Measurements from ENCODE around the gene CFAP57. TPM values are rescaled to one million over a fixed set of nuclear protein-coding genes. Genes with fewer than 3 reads are reported as not detected.

The CFAP57 gene
- total and polyA plus RNA-seq, 2 of the 13 experiments (the other 11 are each of a cell fraction or from before 2014, with no cell fraction given), result 0.01 TPM; not detected in 1

DNA sequence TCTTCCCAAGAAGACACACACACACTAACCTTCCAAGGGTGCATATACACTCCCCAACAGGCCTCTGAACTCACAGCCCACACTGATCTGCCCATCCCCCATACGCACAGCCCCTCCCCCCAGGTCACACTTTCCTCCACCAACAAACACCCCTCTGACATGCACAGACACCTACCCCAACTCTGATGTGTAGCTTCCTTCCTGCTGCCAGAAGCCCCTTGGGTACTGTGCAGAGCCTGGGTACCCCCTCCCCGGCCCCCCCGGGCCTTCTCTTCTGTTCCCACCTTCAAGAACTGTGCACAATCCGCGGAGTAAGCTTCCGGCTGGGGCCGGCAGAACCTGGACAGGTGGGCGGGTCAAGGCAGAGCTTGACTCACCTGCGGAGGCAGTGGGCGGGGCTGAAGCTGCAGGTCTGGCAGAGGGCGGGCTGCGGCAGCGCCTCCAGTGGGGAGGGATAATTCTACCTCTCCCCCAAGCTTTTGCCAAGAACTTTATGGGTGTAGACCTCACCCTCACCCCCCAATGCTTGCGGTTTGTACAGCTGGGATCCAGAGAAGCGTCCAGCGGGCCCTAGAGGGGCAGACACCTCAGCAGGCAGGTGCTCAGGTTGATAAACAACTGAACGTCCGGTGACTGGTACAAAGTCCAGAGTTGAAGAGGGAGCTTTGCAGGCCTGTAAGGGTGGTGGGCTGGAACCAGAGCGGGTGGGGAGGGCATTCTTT is 113.3 kb downstream of the CFAP57 start, which contains the start of gene C1orf210 (continued):
- TF ChIP-seq, protein P1, sequence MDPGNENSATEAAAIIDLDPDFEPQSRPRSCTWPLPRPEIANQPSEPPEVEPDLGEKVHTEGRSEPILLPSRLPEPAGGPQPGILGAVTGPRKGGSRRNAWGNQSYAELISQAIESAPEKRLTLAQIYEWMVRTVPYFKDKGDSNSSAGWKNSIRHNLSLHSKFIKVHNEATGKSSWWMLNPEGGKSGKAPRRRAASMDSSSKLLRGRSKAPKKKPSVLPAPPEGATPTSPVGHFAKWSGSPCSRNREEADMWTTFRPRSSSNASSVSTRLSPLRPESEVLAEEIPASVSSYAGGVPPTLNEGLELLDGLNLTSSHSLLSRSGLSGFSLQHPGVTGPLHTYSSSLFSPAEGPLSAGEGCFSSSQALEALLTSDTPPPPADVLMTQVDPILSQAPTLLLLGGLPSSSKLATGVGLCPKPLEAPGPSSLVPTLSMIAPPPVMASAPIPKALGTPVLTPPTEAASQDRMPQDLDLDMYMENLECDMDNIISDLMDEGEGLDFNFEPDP (CRISPR knock-in tag; conservative IDR thresholded peaks at IDR 0.05), result no peak
- TF ChIP-seq, protein P2, sequence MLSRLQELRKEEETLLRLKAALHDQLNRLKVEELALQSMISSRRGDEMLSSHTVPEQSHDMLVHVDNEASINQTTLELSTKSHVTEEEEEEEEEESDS (CRISPR knock-in tag; IDR thresholded peaks at IDR 0.05; ENCODE audit: borderline replicate concordance), result no peak
- peak; percentile 31; the same call in 1 of the 2 replicates for TF ChIP-seq ZNF441 (CRISPR knock-in tag; IDR thresholded peaks at IDR 0.05; ENCODE audit: borderline replicate concordance)
- no peak for TF ChIP-seq ZNF569 (CRISPR knock-in tag; IDR thresholded peaks at IDR 0.05; ENCODE audit: borderline replicate concordance)
- TF ChIP-seq, protein P3, sequence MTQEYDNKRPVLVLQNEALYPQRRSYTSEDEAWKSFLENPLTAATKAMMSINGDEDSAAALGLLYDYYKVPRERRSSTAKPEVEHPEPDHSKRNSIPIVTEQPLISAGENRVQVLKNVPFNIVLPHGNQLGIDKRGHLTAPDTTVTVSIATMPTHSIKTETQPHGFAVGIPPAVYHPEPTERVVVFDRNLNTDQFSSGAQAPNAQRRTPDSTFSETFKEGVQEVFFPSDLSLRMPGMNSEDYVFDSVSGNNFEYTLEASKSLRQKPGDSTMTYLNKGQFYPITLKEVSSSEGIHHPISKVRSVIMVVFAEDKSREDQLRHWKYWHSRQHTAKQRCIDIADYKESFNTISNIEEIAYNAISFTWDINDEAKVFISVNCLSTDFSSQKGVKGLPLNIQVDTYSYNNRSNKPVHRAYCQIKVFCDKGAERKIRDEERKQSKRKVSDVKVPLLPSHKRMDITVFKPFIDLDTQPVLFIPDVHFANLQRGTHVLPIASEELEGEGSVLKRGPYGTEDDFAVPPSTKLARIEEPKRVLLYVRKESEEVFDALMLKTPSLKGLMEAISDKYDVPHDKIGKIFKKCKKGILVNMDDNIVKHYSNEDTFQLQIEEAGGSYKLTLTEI (CRISPR knock-in tag; conservative IDR thresholded peaks at IDR 0.05), result no peak
- TF ChIP-seq ZNF598 (CRISPR knock-in tag; IDR thresholded peaks at IDR 0.05; ENCODE audit: borderline replicate concordance), result 0 out of 2 replicates have a peak, but pooled peaks have one; percentile 26
- peak; percentile 38; the same call in 1 of the 2 replicates for TF ChIP-seq MED1 (CRISPR knock-in tag; IDR thresholded peaks at IDR 0.05)
- no peak for TF ChIP-seq IRX3 (CRISPR knock-in tag; IDR thresholded peaks at IDR 0.05; ENCODE audit: borderline replicate concordance, low read depth)
- no peak for TF ChIP-seq ZNF34 (CRISPR knock-in tag; IDR thresholded peaks at IDR 0.05; ENCODE audit: borderline replicate concordance)
- TF ChIP-seq ETV6 (CRISPR knock-in tag; conservative IDR thresholded peaks at IDR 0.05), result no peak
- TF ChIP-seq, protein P4, sequence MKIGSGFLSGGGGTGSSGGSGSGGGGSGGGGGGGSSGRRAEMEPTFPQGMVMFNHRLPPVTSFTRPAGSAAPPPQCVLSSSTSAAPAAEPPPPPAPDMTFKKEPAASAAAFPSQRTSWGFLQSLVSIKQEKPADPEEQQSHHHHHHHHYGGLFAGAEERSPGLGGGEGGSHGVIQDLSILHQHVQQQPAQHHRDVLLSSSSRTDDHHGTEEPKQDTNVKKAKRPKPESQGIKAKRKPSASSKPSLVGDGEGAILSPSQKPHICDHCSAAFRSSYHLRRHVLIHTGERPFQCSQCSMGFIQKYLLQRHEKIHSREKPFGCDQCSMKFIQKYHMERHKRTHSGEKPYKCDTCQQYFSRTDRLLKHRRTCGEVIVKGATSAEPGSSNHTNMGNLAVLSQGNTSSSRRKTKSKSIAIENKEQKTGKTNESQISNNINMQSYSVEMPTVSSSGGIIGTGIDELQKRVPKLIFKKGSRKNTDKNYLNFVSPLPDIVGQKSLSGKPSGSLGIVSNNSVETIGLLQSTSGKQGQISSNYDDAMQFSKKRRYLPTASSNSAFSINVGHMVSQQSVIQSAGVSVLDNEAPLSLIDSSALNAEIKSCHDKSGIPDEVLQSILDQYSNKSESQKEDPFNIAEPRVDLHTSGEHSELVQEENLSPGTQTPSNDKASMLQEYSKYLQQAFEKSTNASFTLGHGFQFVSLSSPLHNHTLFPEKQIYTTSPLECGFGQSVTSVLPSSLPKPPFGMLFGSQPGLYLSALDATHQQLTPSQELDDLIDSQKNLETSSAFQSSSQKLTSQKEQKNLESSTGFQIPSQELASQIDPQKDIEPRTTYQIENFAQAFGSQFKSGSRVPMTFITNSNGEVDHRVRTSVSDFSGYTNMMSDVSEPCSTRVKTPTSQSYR (CRISPR knock-in tag; IDR thresholded peaks at IDR 0.05; ENCODE audit: borderline replicate concordance), result peak; percentile 69; the same call in 1 of the 2 replicates
- TF ChIP-seq HDAC2 (CRISPR knock-in tag; IDR thresholded peaks at IDR 0.05), result no peak
- no peak for TF ChIP-seq EZH2 (conservative IDR thresholded peaks at IDR 0.05; ENCODE audit: low read depth, low read length)
- TF ChIP-seq ZFP37 (CRISPR knock-in tag; IDR thresholded peaks at IDR 0.05; ENCODE audit: borderline replicate concordance), result no peak
- no peak for TF ChIP-seq ZSCAN29 (CRISPR knock-in tag; conservative IDR thresholded peaks at IDR 0.05)
- no peak for TF ChIP-seq MED8 (CRISPR knock-in tag; IDR thresholded peaks at IDR 0.05; ENCODE audit: insufficient replicate concordance)
- TF ChIP-seq ZNF451 (CRISPR knock-in tag; IDR thresholded peaks at IDR 0.05), result no peak
- TF ChIP-seq AGO2 (optimal IDR thresholded peaks at IDR 0.05; ENCODE audit: low read depth, low read length), result no peak
- 0 out of 2 replicates have a peak, but pooled peaks have one; percentile 41 for TF ChIP-seq HDAC1 (CRISPR knock-in tag; IDR thresholded peaks at IDR 0.05)
- TF ChIP-seq KMT2A (CRISPR knock-in tag; IDR thresholded peaks at IDR 0.05), result no peak
- TF ChIP-seq, protein P5, sequence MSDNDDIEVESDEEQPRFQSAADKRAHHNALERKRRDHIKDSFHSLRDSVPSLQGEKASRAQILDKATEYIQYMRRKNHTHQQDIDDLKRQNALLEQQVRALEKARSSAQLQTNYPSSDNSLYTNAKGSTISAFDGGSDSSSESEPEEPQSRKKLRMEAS (IDR thresholded peaks at IDR 0.05), result peak; percentile 27; the same call in 1 of the 2 replicates
- no peak for TF ChIP-seq CENPX (CRISPR knock-in tag; IDR thresholded peaks at IDR 0.05)
